MV-4-11 (cell line): ENCODE measurements around the gene COPA.
"Not testable (repeated sequence)": the region's sequence is repeated elsewhere in the genome, so short reads cannot be mapped to it uniquely, and the experiment has no call there.

Experiments used
- DNase-seq: peaks from one replicate; lab custom pipeline; 2025; lab: John Stamatoyannopoulos, UW

COPA gene

GRCh38 chr1:160342953-160343869, at the start of gene COPA, which contains the start of gene NCSTN:
Gene COPA, minus strand, starts transcription at chr1:160343250. Its CDS starts 80 bp downstream, at chr1:160343170.
Gene NCSTN, plus strand, starts transcription at chr1:160343383. Its CDS starts 14 bp downstream, at chr1:160343397.
- DNase-seq, result peak; percentile 92

GRCh38 chr1:160388406-160388805, 45.4 kb upstream of the COPA start:
- not testable (repeated sequence) for DNase-seq

GRCh38 chr1:160384812-160385211, 41.8 kb upstream of the COPA start:
- not testable (repeated sequence) for DNase-seq

- DNase-seq, result no peak
Observed at GRCh38 chr1:160377585-160378206, 34.6 kb upstream of the COPA start.

- peak; percentile 74 for DNase-seq
Observed at GRCh38 chr1:160376525-160377131, 33.6 kb upstream of the COPA start.

GRCh38 chr1:160375788-160376524, 32.9 kb upstream of the COPA start:
- DNase-seq, result peak; percentile 49

GRCh38 chr1:160374306-160375110, 31.5 kb upstream of the COPA start:
- DNase-seq, result no peak

GRCh38 chr1:160373696-160374095, 30.6 kb upstream of the COPA start:
- DNase-seq, result peak; percentile 46

GRCh38 chr1:160371756-160372155, 28.7 kb upstream of the COPA start:
- DNase-seq, result peak; percentile 51

GRCh38 chr1:160371346-160371631, 28.2 kb upstream of the COPA start:
- no peak for DNase-seq

GRCh38 chr1:160370561-160371345, 27.7 kb upstream of the COPA start:
- no peak for DNase-seq

GRCh38 chr1:160369087-160369486, 26.0 kb upstream of the COPA start:
- DNase-seq, result no peak

GRCh38 chr1:160367934-160368923, 25.2 kb upstream of the COPA start:
- DNase-seq, result no peak

- DNase-seq, result no peak
Observed at GRCh38 chr1:160367516-160367900, 24.5 kb upstream of the COPA start.

- DNase-seq, result no peak
Observed at GRCh38 chr1:160366731-160367515, 23.9 kb upstream of the COPA start, which contains the start of gene NHLH1. Gene NHLH1, plus strand, starts transcription at chr1:160367071. Its CDS starts 3,661 bp downstream, at chr1:160370732.

- no peak for DNase-seq
Observed at GRCh38 chr1:160365325-160365724, 22.3 kb upstream of the COPA start.

- DNase-seq, result no peak
Observed at GRCh38 chr1:160363951-160364735, 21.1 kb upstream of the COPA start.

- DNase-seq, result no peak
Observed at GRCh38 chr1:160363010-160363409, 20.0 kb upstream of the COPA start.
